A549 (cell line): ENCODE results near the gene KDR. TPM values are rescaled to one million over a fixed set of nuclear protein-coding genes. Genes with fewer than 3 reads are reported as not detected.

Experiments used
- ATAC-seq, 2 experiments: fragments of 200-7000 bp in 1 of 2; fragments of >200 bp in 1 of 2; cut with Nextera tagmentation in 1 of 2; cut with Tn5 transposase in 1 of 2; 3 replicates each; pipeline versions ENCODE4 v1.8.0 to v1.9.1; 2018 to 2020; ENCODE audit warnings: mild to moderate bottlenecking in 1 of 2, moderate library complexity in 1 of 2
- CTCF ChIA-PET: fragments of 300-600 bp; sonication (Branson Sonifier 250); formaldehyde crosslinking; extraction: SDS; loops from one replicate; lab custom pipeline; 2021; ENCODE audit warnings: antibody characterized with exemption, inconsistent platforms; lab: Yijun Ruan, JAX
- POLR2A ChIA-PET: fragments of 350-600 bp; formaldehyde crosslinking; extraction: SDS; loops from one replicate; lab custom pipeline; 2021; ENCODE audit warnings: antibody characterized with exemption, inconsistent platforms; lab: Yijun Ruan, JAX
- DNase-seq, 2 experiments: peaks; one replicate each; pipeline versions ENCODE4 v3.0.0 to v3.0.0-alpha.2; 2011 to 2016; ENCODE audit warnings: low read depth in 1 of 2, low spot score in 1 of 2
- FAIRE-seq: peaks from 2 replicates; lab custom pipeline; 2011; peaks lifted over from hg19 to GRCh38; lab: Jason Lieb, UNC
- H3K27ac ChIP-seq, 2 experiments: fragments of >200 bp; sonication (Bioruptor Twin); formaldehyde crosslinking; 3 replicates each; pipeline ENCODE4 v1.5.1; 2016 to 2017
- H3K4me1 ChIP-seq: fragments of >200 bp; sonication (Bioruptor Twin); formaldehyde crosslinking; 3 replicates; pipeline ENCODE4 v1.6.1; 2016
- H3K4me2 ChIP-seq: fragments of >200 bp; sonication (Bioruptor Twin); formaldehyde crosslinking; 3 replicates; pipeline ENCODE4 v1.6.1; 2016
- H3K4me3 ChIP-seq: fragments of >200 bp; sonication (Bioruptor Twin); formaldehyde crosslinking; 3 replicates; pipeline ENCODE4 v1.5.1; 2016
- H3K9me3 ChIP-seq: fragments of >200 bp; sonication (Bioruptor Twin); formaldehyde crosslinking; 3 replicates; pipeline ENCODE4 v1.6.1; 2016
- BCL3 ChIP-seq: fragments of >200 bp; sonication (Bioruptor Twin); formaldehyde crosslinking; IDR thresholded peaks from 3 replicates; pipeline ENCODE4 v1.6.1; 2016
- BHLHE40 ChIP-seq: IDR thresholded peaks from 2 replicates; pipeline ENCODE4 v1.6.1; 2012; ENCODE audit warnings: low read depth, low read length, inconsistent platforms
- CBX8 ChIP-seq: fragments of 200-600 bp; sonication (generic); IDR thresholded peaks from 2 replicates; pipeline ENCODE4 v1.6.1; 2016
- CHD2 ChIP-seq: fragments of 150-350 bp; IDR thresholded peaks from 2 replicates; pipeline ENCODE4 v1.6.1; 2014; ENCODE audit warnings: low read length; ENCODE audit not compliant: partially characterized antibody
- EHMT2 ChIP-seq: fragments of 200-600 bp; sonication (generic); IDR thresholded peaks from 2 replicates; pipeline ENCODE4 v1.6.1; 2016; ENCODE audit warnings: antibody characterized with exemption, low read depth, mild to moderate bottlenecking, moderate library complexity
- EP300 ChIP-seq, 2 experiments: fragments of >200 bp; sonication (Bioruptor Twin); formaldehyde crosslinking; IDR thresholded peaks; 2 replicates in 1 of 2; 3 replicates in 1 of 2; pipeline ENCODE4 v1.6.1; 2016 to 2017
- HOXA7 ChIP-seq: fragments of 250-450 bp; sonication (Bioruptor Pico); IDR thresholded peaks from 2 replicates; pipeline ENCODE4 v1.5.0; 2020; ENCODE audit warnings: mild to moderate bottlenecking, moderate library complexity
- JUN ChIP-seq, 2 experiments: fragments of >200 bp; sonication (Bioruptor Twin); formaldehyde crosslinking; IDR thresholded peaks; 2 replicates in 1 of 2; 3 replicates in 1 of 2; pipeline ENCODE4 v1.6.1; 2016 to 2017
- MYC ChIP-seq: IDR thresholded peaks from 2 replicates; pipeline ENCODE4 v1.6.1; 2012; ENCODE audit warnings: mild to moderate bottlenecking, inconsistent platforms, low read length, improper control_type of control experiment, borderline replicate concordance
- NPAS2 ChIP-seq: fragments of 250-450 bp; sonication (Bioruptor Pico); IDR thresholded peaks from 2 replicates; pipeline ENCODE4 v1.8.0; 2022; ENCODE audit warnings: mild to moderate bottlenecking, moderate library complexity, borderline replicate concordance
- PHF8 ChIP-seq: fragments of 200-600 bp; sonication (generic); IDR thresholded peaks from 2 replicates; pipeline ENCODE4 v1.6.1; 2016; ENCODE audit warnings: low read depth, mild to moderate bottlenecking, antibody characterized with exemption, moderate library complexity, borderline replicate concordance
- POLR2A ChIP-seq: IDR thresholded peaks from 2 replicates; pipeline ENCODE4 v1.6.1; 2012; ENCODE audit warnings: mild to moderate bottlenecking, low read length
- RAD21 ChIP-seq, 2 experiments: fragments of >200 bp in 1 of 2; sonication (Bioruptor Twin) in 1 of 2; formaldehyde crosslinking in 1 of 2; IDR thresholded peaks in 1 of 2; conservative IDR thresholded peaks in 1 of 2; 2 replicates in 1 of 2; 3 replicates in 1 of 2; pipeline ENCODE4 v1.6.1; 2012 to 2018; ENCODE audit warnings: inconsistent platforms in 1 of 2
- RCOR1 ChIP-seq: fragments of 150-350 bp; IDR thresholded peaks from 2 replicates; pipeline ENCODE4 v1.6.1; 2014; ENCODE audit warnings: antibody characterized with exemption, low read length, low read depth
- REST ChIP-seq: fragments of 200-600 bp; sonication (generic); IDR thresholded peaks from 2 replicates; pipeline ENCODE4 v1.6.1; 2016; ENCODE audit warnings: antibody characterized with exemption, mild to moderate bottlenecking, moderate library complexity
- RNF2 ChIP-seq: fragments of 200-600 bp; sonication (generic); IDR thresholded peaks from 2 replicates; pipeline ENCODE4 v1.6.1; 2016; ENCODE audit warnings: low read depth, mild to moderate bottlenecking, antibody characterized with exemption, moderate library complexity, borderline replicate concordance
- TFCP2L1 ChIP-seq: fragments of 250-450 bp; sonication (Bioruptor Pico); IDR thresholded peaks from 2 replicates; pipeline ENCODE4 v1.5.0; 2021; ENCODE audit warnings: mild to moderate bottlenecking
- TP53 ChIP-seq: fragments of 250-450 bp; sonication (Bioruptor Pico); IDR thresholded peaks from 2 replicates; pipeline ENCODE4 v1.5.0; 2021; ENCODE audit warnings: mild to moderate bottlenecking, moderate library complexity
- ZFP36 ChIP-seq: fragments of 450-650 bp; IDR thresholded peaks from 2 replicates; pipeline ENCODE4 v1.6.1; 2014; ENCODE audit warnings: borderline replicate concordance; ENCODE audit not compliant: partially characterized antibody
- WGBS: methylation state at CpG from one replicate; pipeline ENCODE4 v1.1.6; 2017; ENCODE audit errors: missing lambda C conversion rate; 5-methylcytosine and 5-hydroxymethylcytosine counted together
- polyA plus RNA-seq, 4 experiments: library from polyadenylated mRNA; depleted of rRNA in 3 of 4; stranded (reverse); fragments of >200 nt; fragmentation: RNase III in 1 of 4; extraction: RNeasy Plus Mini Kit Qiagen cat#74134 plus additional on column Dnase treatment in 1 of 4; gene quantifications; 2 replicates in 3 of 4; 3 replicates in 1 of 4; pipeline ENCODE4 v1.2.3, GENCODE V29; 2011 to 2017
- TF ChIP-seq, protein P1 (sequence below): fragments of 250-450 bp; sonication (Bioruptor Pico); IDR thresholded peaks from 2 replicates; pipeline ENCODE4 v1.5.0; 2020; ENCODE audit warnings: low read depth, mild to moderate bottlenecking, moderate library complexity
- TF ChIP-seq, protein P2 (sequence below): IDR thresholded peaks from 2 replicates; pipeline ENCODE4 v1.6.1; 2012
- TF ChIP-seq, protein P3 (sequence below): fragments of >200 bp; sonication (Bioruptor Twin); formaldehyde crosslinking; IDR thresholded peaks from 2 replicates; pipeline ENCODE4 v1.6.1; 2016

KDR gene
- polyA plus RNA-seq, 2 of the 4 experiments (the other 2 are of a cell fraction): not detected

- no peak for TF ChIP-seq NPAS2
- no peak for TF ChIP-seq BHLHE40
Measured at GRCh38 chr4:55082756-55083155, 42.6 kb downstream of the KDR start (continued).

- Histone ChIP-seq H3K27ac (no peak overlapping the region), H3K4me2 (no peak overlapping the region), H3K4me1 (no peaks in the 10 kb centered on the region), H3K9me3 (no peaks in the 10 kb centered on the region), H3K4me3 (no peak overlapping the region)
- ChIA-PET CTCF (no interaction called here), POLR2A (no interaction called here)
- ATAC-seq (no peak), FAIRE-seq (no peak), DNase-seq (no peak)
- WGBS: 46% methylated on average over 9 of the region's 9 CpGs
- TF ChIP-seq JUN (IDR thresholded peaks at IDR 0.05): no peak
- no peak for TF ChIP-seq REST
Measured at GRCh38 chr4:55080174-55080865, 45.1 kb downstream of the KDR start.

DNA sequence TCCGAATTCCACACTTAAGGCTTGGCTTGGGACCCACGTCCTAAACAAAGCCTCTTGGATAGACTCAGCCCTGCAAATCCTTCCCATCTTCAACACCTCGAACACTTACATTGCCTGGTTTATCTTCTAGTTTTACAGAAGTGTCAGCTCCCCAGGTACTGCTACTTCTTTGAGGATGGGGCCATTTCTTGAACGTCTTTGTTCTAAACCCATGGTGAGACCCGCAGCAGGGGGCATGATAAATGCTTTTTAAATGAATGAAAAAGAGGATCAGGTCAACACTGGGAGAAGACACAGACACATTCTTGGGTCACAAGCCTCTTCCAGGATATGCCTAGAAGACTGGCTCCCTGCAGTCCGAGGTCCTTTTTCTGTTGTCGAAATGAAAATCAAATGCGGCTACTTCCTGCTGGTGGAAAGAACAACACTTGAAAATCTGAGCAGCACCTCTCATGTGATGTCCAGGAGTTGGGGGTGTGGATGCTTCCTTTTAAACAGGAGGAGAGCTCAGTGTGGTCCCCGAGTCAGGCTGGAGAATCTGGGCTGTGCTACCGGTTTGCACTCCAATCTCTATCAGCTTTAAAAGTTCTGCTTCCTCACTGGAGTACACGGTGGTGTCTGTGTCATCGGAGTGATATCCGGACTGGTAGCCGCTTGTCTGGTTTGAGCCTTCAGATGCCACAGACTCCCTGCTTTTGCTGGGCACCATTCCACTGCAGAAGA is 45.8 kb downstream of the KDR start:
- H3K27ac ChIP-seq: no peak overlapping the region
- no peaks in the 10 kb centered on the region for H3K9me3 ChIP-seq
- ChIA-PET POLR2A (no interaction called here), CTCF (no interaction called here)
- DNase-seq (no peak), ATAC-seq (no peak), FAIRE-seq (no peak)
- no peaks in the 10 kb centered on the region for H3K4me1 ChIP-seq
- no peak overlapping the region for H3K4me3 ChIP-seq
- no peak overlapping the region for H3K4me2 ChIP-seq
- no peak for TF ChIP-seq EP300 (IDR thresholded peaks at IDR 0.05)
- TF ChIP-seq MYC: no peak
- TF ChIP-seq RCOR1: no peak
- no peak for TF ChIP-seq TP53 (CRISPR knock-in tag)
- no peak for TF ChIP-seq ZFP36
- TF ChIP-seq RAD21 (conservative IDR thresholded peaks at IDR 0.05 in 1 of 2, IDR thresholded peaks at IDR 0.05 in 1 of 2): no peak
- TF ChIP-seq REST: no peak
- no peak for TF ChIP-seq PHF8
- TF ChIP-seq, protein P1, sequence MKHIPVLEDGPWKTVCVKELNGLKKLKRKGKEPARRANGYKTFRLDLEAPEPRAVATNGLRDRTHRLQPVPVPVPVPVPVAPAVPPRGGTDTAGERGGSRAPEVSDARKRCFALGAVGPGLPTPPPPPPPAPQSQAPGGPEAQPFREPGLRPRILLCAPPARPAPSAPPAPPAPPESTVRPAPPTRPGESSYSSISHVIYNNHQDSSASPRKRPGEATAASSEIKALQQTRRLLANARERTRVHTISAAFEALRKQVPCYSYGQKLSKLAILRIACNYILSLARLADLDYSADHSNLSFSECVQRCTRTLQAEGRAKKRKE: no peak
- no peak for TF ChIP-seq BHLHE40
- no peak for TF ChIP-seq HOXA7 (CRISPR knock-in tag)
- no peak for TF ChIP-seq CBX8
- TF ChIP-seq CHD2: no peak
- TF ChIP-seq BCL3: no peak
- TF ChIP-seq, protein P2, sequence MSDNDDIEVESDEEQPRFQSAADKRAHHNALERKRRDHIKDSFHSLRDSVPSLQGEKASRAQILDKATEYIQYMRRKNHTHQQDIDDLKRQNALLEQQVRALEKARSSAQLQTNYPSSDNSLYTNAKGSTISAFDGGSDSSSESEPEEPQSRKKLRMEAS: no peak
- no peak for TF ChIP-seq POLR2A
- TF ChIP-seq EHMT2: no peak
- TF ChIP-seq TFCP2L1: no peak
- TF ChIP-seq RNF2: no peak
- TF ChIP-seq, protein P3, sequence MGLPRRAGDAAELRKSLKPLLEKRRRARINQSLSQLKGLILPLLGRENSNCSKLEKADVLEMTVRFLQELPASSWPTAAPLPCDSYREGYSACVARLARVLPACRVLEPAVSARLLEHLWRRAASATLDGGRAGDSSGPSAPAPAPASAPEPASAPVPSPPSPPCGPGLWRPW: no peak
- 43% methylated on average over 14 of the region's 14 CpGs for whole genome bisulfite sequencing
